Memory B cell (primary cell): ENCODE measurements around the gene SEC24C.

Experiments
- ATAC-seq: fragments of 150-1000 bp; cut with Tn5 transposase; 2 replicates; pipeline ENCODE4 v1.10.0; 2021; ENCODE audit warnings: low read depth, mild to moderate bottlenecking, moderate library complexity
- DNase-seq, 2 donors: peaks; one replicate each; pipeline ENCODE4 v3.0.0; 2022; ENCODE audit warnings: low spot score in 2 of 2
- H3K27ac Mint-ChIP-seq: one replicate; pipeline ENCODE4 v1.8.0; 2022; ENCODE audit warnings: mild to moderate bottlenecking, moderate library complexity, mixed read lengths
- H3K27me3 Mint-ChIP-seq: one replicate; pipeline ENCODE4 v1.8.0; 2022; ENCODE audit warnings: mixed read lengths
- H3K36me3 Mint-ChIP-seq: one replicate; pipeline ENCODE4 v1.8.0; 2022; ENCODE audit warnings: mild to moderate bottlenecking, mixed read lengths
- H3K4me1 Mint-ChIP-seq: one replicate; pipeline ENCODE4 v1.8.0; 2022; ENCODE audit warnings: mixed read lengths
- H3K4me3 Mint-ChIP-seq: one replicate; pipeline ENCODE4 v1.8.0; 2022; ENCODE audit warnings: mild to moderate bottlenecking, moderate library complexity, mixed read lengths
- H3K9me3 Mint-ChIP-seq: one replicate; pipeline ENCODE4 v1.8.0; 2022; ENCODE audit warnings: mixed read lengths

The SEC24C gene

DNA sequence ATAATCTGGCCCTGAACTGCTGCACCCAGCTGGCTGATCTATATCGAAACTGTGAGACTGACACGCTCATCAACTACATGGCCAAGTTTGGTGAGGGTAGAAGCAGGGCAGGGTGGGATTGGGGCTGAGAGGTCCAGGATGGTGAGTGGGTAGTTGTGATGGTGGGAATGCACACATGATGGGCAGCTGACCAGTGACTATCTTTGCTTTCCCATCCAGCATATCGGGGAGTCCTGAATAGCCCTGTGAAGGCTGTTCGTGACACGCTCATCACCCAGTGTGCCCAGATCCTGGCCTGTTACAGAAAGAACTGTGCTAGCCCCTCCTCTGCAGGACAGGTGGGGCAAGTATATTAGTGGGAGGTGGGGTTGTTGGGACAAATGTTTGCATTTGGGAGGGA, 25.2 kb downstream of the SEC24C start:
- Mint-ChIP-seq H3K27ac (peak overlapping the region; percentile 56), H3K27me3 (no peaks in the 10 kb centered on the region), H3K4me3 (peak overlapping the region; percentile 62), H3K4me1 (peaks cover 30% of the 10 kb centered on the region), H3K9me3 (no peaks in the 10 kb centered on the region), H3K36me3 (peaks cover 35% of the 10 kb centered on the region)
- ATAC-seq, result no peak
- DNase-seq, result no peak

- peaks cover 41% of the 10 kb centered on the region for H3K4me1 Mint-ChIP-seq
- H3K9me3 Mint-ChIP-seq, result no peaks in the 10 kb centered on the region
- ATAC-seq, result peak; percentile 34
- peak in 1 of 2 donors; percentile 70 for DNase-seq
- H3K4me3 Mint-ChIP-seq, result peak overlapping the region; percentile 84
- no peaks in the 10 kb centered on the region for H3K27me3 Mint-ChIP-seq
- H3K36me3 Mint-ChIP-seq, result peaks cover 24% of the 10 kb centered on the region
- peak overlapping the region; percentile 84 for H3K27ac Mint-ChIP-seq
These were observed 27.6 kb downstream of the SEC24C start for GRCh38 chr10:73771722-73772280.

- H3K36me3 Mint-ChIP-seq, result peaks cover 23% of the 10 kb centered on the region
- no peaks in the 10 kb centered on the region for H3K9me3 Mint-ChIP-seq
- ATAC-seq (peak; percentile 74), DNase-seq (peak; percentile 71 to 81)
- H3K4me1 Mint-ChIP-seq, result peaks cover 41% of the 10 kb centered on the region
- peak overlapping the region; percentile 84 for H3K27ac Mint-ChIP-seq
- no peaks in the 10 kb centered on the region for H3K27me3 Mint-ChIP-seq
- peak overlapping the region; percentile 84 for H3K4me3 Mint-ChIP-seq
These were observed 28.3 kb downstream of the SEC24C start for GRCh38 chr10:73772281-73773151.

DNA sequence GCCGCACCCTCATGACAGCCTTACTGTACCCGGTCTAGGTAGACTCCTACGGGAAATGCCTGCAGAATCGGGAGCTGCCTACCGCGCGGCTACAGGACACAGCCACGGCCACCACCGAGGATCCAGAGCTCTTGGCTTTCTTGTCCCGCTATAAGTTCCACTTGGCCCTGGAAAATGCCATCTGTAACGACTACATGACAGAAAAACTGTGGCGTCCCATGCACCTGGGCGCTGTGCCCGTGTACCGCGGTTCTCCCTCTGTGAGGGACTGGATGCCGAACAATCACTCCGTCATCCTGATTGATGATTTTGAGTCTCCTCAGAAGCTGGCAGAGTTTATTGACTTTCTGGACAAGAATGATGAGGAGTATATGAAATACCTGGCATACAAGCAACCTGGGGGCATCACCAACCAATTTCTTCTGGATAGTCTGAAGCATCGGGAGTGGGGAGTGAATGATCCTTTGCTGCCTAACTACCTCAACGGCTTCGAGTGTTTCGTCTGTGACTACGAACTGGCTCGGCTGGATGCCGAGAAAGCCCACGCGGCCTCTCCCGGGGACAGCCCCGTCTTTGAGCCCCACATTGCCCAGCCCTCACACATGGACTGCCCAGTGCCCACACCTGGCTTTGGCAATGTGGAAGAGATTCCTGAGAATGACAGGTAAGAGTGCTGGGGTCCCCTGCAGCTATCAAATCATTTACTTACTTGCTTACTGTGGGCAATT, 29.1 kb downstream of the SEC24C start:
- DNase-seq, result peak in 1 of 2 donors; percentile 32
- Mint-ChIP-seq H3K4me1 (peaks cover 38% of the 10 kb centered on the region), H3K36me3 (peaks cover 19% of the 10 kb centered on the region), H3K27me3 (no peaks in the 10 kb centered on the region), H3K27ac (peak overlapping the region; percentile 84), H3K4me3 (peak overlapping the region; percentile 84), H3K9me3 (no peaks in the 10 kb centered on the region)
- no peak for ATAC-seq

GRCh38 chr10:73774637-73775036, 30.5 kb downstream of the SEC24C start:
- H3K27me3 Mint-ChIP-seq, result no peaks in the 10 kb centered on the region
- H3K4me1 Mint-ChIP-seq, result peaks cover 28% of the 10 kb centered on the region
- H3K4me3 Mint-ChIP-seq, result peak overlapping the region; percentile 66
- DNase-seq, result no peak
- ATAC-seq, result no peak
- H3K36me3 Mint-ChIP-seq, result peaks cover 16% of the 10 kb centered on the region
- peak overlapping the region; percentile 84 for H3K27ac Mint-ChIP-seq
- H3K9me3 Mint-ChIP-seq, result no peaks in the 10 kb centered on the region

- DNase-seq, result no peak
- peaks cover 9% of the 10 kb centered on the region for H3K36me3 Mint-ChIP-seq
- ATAC-seq, result no peak
- H3K27ac Mint-ChIP-seq, result no peak overlapping the region
- no peak overlapping the region for H3K4me3 Mint-ChIP-seq
- no peaks in the 10 kb centered on the region for H3K9me3 Mint-ChIP-seq
- H3K27me3 Mint-ChIP-seq, result no peaks in the 10 kb centered on the region
- peaks cover 32% of the 10 kb centered on the region for H3K4me1 Mint-ChIP-seq
These were observed 34.8 kb downstream of the SEC24C start for GRCh38 chr10:73779018-73779417.

DNA sequence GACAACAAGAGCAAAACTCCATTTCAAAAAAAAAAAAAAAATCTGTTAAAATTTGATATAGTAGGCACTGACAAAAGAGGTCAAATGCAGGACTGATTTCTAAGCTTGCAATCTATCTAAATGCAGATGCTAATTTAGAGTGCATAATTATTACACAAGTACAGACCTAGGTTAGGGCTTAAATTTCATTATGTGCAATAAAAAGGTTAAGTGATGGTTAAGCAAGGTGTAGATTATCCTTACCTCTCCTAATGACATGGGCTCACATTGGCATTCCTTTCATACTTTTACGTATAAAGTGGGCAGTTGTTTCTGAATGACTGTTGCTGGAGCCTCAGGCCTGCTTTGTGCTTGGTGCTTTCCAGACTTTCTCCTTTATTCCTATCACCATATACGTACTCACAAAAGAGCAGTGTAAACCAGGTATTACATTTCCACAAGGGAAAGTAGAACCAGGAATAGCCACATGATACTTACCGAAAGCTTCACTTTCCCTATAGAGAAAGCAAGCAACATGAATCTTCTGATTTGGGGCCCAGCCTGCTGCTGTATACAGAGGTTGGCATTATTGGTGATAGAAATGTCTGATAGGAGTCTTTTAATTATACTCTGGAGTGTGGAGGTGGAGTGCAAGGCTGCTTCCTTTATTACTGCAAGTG, 35.5 kb downstream of the SEC24C start:
- H3K4me3 Mint-ChIP-seq, result peak overlapping the region; percentile 47

GRCh38 chr10:73780301-73780700, 36.1 kb downstream of the SEC24C start:
- no peaks in the 10 kb centered on the region for H3K27me3 Mint-ChIP-seq
- no peaks in the 10 kb centered on the region for H3K9me3 Mint-ChIP-seq
- H3K4me1 Mint-ChIP-seq, result peaks cover 25% of the 10 kb centered on the region
- no peak overlapping the region for H3K27ac Mint-ChIP-seq
- H3K36me3 Mint-ChIP-seq, result peaks cover 7% of the 10 kb centered on the region
- ATAC-seq (no peak), DNase-seq (no peak)
- H3K4me3 Mint-ChIP-seq, result peak overlapping the region; percentile 96

More for the DNA sequence above, 35.5 kb downstream of the SEC24C start:
- Mint-ChIP-seq H3K36me3 (peaks cover 7% of the 10 kb centered on the region), H3K4me1 (peaks cover 28% of the 10 kb centered on the region), H3K9me3 (no peaks in the 10 kb centered on the region), H3K27ac (no peak overlapping the region), H3K27me3 (no peaks in the 10 kb centered on the region)
- ATAC-seq, result no peak
- DNase-seq, result no peak

DNA sequence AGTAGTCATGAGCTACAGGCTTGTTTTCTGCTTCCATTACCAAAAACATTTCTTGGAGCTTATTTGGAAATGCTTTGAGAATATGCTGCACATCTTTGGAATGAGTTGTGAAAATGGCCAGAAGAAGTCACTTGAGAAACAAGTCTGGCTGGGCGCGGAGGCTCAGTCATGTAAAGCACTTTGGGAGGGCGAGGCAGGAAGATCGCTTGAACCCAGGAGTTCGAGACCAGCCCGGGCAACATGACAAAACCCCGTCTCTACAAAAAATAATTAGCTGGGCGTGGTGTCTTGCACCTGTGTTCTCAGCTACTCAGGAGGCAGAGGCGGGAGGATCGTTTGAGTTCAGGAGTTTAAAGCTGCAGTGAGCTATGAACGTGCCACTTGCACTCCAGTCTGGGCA, 36.8 kb downstream of the SEC24C start:
- Mint-ChIP-seq H3K9me3 (no peaks in the 10 kb centered on the region), H3K4me1 (peaks cover 25% of the 10 kb centered on the region), H3K27me3 (no peaks in the 10 kb centered on the region)

GRCh38 chr10:73781548-73781878, 37.3 kb downstream of the SEC24C start:
- Mint-ChIP-seq H3K36me3 (peaks cover 5% of the 10 kb centered on the region), H3K27ac (peak overlapping the region; percentile 92), H3K4me3 (peak overlapping the region; percentile 96), H3K9me3 (no peaks in the 10 kb centered on the region), H3K4me1 (peaks cover 30% of the 10 kb centered on the region), H3K27me3 (no peaks in the 10 kb centered on the region)
- DNase-seq, result no peak
- no peak for ATAC-seq

More for the DNA sequence above, 36.8 kb downstream of the SEC24C start:
- ATAC-seq (no peak), DNase-seq (no peak)
- peak overlapping the region; percentile 96 for H3K4me3 Mint-ChIP-seq
- H3K27ac Mint-ChIP-seq, result peak overlapping the region; percentile 92
- peaks cover 5% of the 10 kb centered on the region for H3K36me3 Mint-ChIP-seq

DNA sequence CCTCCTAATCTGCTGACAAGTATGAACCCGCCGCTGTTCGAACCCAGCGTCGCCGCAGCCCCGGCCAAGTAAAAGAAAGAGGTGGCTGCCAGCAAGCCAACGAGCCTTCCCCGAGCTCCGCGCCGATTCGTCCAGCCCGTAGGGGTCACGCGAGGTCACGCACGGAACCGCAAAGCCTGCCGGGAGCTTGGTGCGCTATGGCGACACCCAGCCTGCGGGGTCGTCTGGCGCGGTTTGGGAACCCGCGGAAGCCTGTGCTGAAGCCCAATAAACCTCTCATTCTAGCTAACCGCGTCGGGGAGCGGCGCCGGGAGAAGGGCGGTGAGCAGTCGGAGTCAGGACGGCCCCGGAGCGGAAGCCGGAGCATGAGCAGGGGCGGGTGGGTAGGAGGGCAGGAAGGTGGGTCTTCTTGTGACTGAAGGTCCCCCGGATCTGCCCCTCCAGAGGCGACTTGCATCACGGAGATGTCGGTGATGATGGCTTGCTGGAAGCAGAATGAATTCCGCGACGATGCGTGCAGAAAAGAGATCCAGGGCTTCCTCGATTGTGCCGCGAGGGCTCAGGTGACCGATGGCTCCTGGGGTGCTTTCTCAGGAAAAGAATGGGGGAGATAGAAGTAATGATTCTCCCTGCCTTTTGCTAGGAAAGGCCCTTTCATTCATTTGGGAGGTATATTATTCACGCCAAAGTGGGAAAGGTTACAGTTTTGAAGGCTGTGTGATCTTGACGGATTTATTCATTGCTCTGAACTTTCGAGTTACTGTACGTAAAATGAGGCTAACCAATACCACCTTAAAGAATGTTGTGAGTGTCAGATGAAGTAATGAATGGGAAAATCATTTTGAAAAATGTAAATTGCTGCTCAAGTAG, 37.9 kb downstream of the SEC24C start, which contains the start of gene CHCHD1:
TSS of gene CHCHD1 (plus strand) at position 170 of the 870 bp plus-strand sequence. CDS start at position 198, 28 bp downstream.
- H3K36me3 Mint-ChIP-seq, result peaks cover 2% of the 10 kb centered on the region
- DNase-seq (peak; percentile 74 to 85), ATAC-seq (peak; percentile 60)
- peaks cover 30% of the 10 kb centered on the region for H3K4me1 Mint-ChIP-seq
- H3K9me3 Mint-ChIP-seq, result no peaks in the 10 kb centered on the region
- H3K27me3 Mint-ChIP-seq, result no peaks in the 10 kb centered on the region
- peak within 1 kb of the TSS; percentile 96 for H3K4me3 Mint-ChIP-seq
- peak within 1 kb of the TSS; percentile 92 for H3K27ac Mint-ChIP-seq

- Mint-ChIP-seq H3K4me1 (peaks cover 30% of the 10 kb centered on the region), H3K9me3 (no peaks in the 10 kb centered on the region), H3K36me3 (peaks cover 2% of the 10 kb centered on the region), H3K27me3 (no peaks in the 10 kb centered on the region), H3K4me3 (peak overlapping the region; percentile 96), H3K27ac (peak overlapping the region; percentile 92)
- no peak for ATAC-seq
- DNase-seq, result no peak
These were observed 38.5 kb downstream of the SEC24C start for GRCh38 chr10:73782749-73783085.

GRCh38 chr10:73785211-73785720, 41.1 kb downstream of the SEC24C start, which contains the start of gene ZSWIM8:
TSS of gene ZSWIM8 (plus strand) at chr10:73785606. CDS start at chr10:73785879, 273 bp downstream.
- ATAC-seq (peak; percentile 79), DNase-seq (peak; percentile 73 to 77)
- H3K27me3 Mint-ChIP-seq, result no peaks in the 10 kb centered on the region
- H3K27ac Mint-ChIP-seq, result peak within 1 kb of the TSS; percentile 93
- peak within 1 kb of the TSS; percentile 95 for H3K4me3 Mint-ChIP-seq
- H3K9me3 Mint-ChIP-seq, result no peaks in the 10 kb centered on the region
- peaks cover 29% of the 10 kb centered on the region for H3K4me1 Mint-ChIP-seq
- H3K36me3 Mint-ChIP-seq, result peaks cover 12% of the 10 kb centered on the region
